HCT116 (cell line): ENCODE measurements around the gene PRRG4. TPM values are rescaled to one million over a fixed set of nuclear protein-coding genes. Genes with fewer than 3 reads are reported as not detected.

Source experiments
- ATAC-seq: fragments of 200-7000 bp; cut with Tn5 transposase; 2 replicates; pipeline ENCODE4 v1.9.1; 2020; ENCODE audit warnings: mild to moderate bottlenecking, moderate library complexity
- BruUV-seq: library from RNA; stranded (reverse); fragments of 400-500 nt; replicated peaks from 2 replicates; lab custom pipeline; 2021; lab: Mats Ljungman, UMichigan
- CTCF ChIA-PET: fragments of 300-600 bp; sonication (Branson Sonifier 250); formaldehyde crosslinking; loops from one replicate; lab custom pipeline; 2021; ENCODE audit warnings: antibody characterized with exemption; lab: Charles Lee
- POLR2A ChIA-PET: fragments of 300-600, 350-600 bp; sonication (Branson Sonifier 250); formaldehyde crosslinking; loops from one replicate; lab custom pipeline; 2021; ENCODE audit warnings: antibody characterized with exemption; lab: Charles Lee
- RAD21 ChIA-PET, 2 experiments: fragments of 300-600 bp; sonication (Branson Sonifier 250); formaldehyde crosslinking; loops; one replicate each; lab custom pipeline; 2023; ENCODE audit warnings: low total read pairs in 2 of 2; ENCODE audit not compliant: uncharacterized antibody in 2 of 2, unreplicated experiment in 2 of 2, low non-redundant PET in 1 of 2; lab: Charles Lee
- DNase-seq: peaks from one replicate; pipeline ENCODE4 v3.0.0-alpha.2; 2010; ENCODE audit warnings: low read depth, low spot score
- H2AFZ ChIP-seq: fragments of 200-600 bp; shearing (Covaris generic), sonication (generic); 2 replicates; pipeline ENCODE4 v1.6.1; 2017; ENCODE audit warnings: low read depth, mixed run types, mixed read lengths, antibody characterized with exemption, low read length; ENCODE audit not compliant: poor library complexity, severe bottlenecking
- H3K27ac ChIP-seq: 2 replicates; pipeline ENCODE4 v1.5.1; 2012; ENCODE audit warnings: low read depth, low read length
- H3K27me3 ChIP-seq: fragments of 200-600 bp; sonication (generic); 2 replicates; pipeline ENCODE4 v1.6.1; 2016; ENCODE audit warnings: mixed run types, low read length, mixed read lengths; ENCODE audit not compliant: insufficient read depth
- H3K36me3 ChIP-seq, 2 experiments: fragments of 200-500 bp in 1 of 2; fragments of 200-600 bp in 1 of 2; sonication (Bioruptor generic) in 1 of 2; sonication (generic) in 1 of 2; 2 replicates each; pipeline versions ENCODE4 v1.5.1 to v1.6.1; 2014 to 2016; ENCODE audit warnings: low read length in 2 of 2, inconsistent platforms in 1 of 2, mixed read lengths in 1 of 2, mixed run types in 1 of 2; ENCODE audit not compliant: insufficient read depth in 2 of 2, control insufficient read depth in 1 of 2
- H3K4me1 ChIP-seq, 2 experiments: fragments of 200-600 bp in 1 of 2; sonication (generic) in 1 of 2; 2 replicates each; pipeline versions ENCODE4 v1.5.1 to v1.6.1; 2012 to 2017; ENCODE audit warnings: low read length in 2 of 2, inconsistent platforms in 1 of 2, mild to moderate bottlenecking in 1 of 2, mixed read lengths in 1 of 2, mixed run types in 1 of 2, moderate library complexity in 1 of 2; ENCODE audit not compliant: insufficient read depth in 2 of 2, control insufficient read depth in 1 of 2
- H3K4me2 ChIP-seq: fragments of 200-600 bp; sonication (generic); 2 replicates; pipeline ENCODE4 v1.6.1; 2017; ENCODE audit warnings: mixed run types, low read length, mixed read lengths
- H3K4me3 ChIP-seq, 2 experiments: fragments of 200-600 bp in 1 of 2; sonication (generic) in 1 of 2; replicated peaks in 1 of 2; 2 replicates each; pipeline ENCODE4 v1.5.1; 2011 to 2016; ENCODE audit warnings: low read length in 2 of 2, control low read depth in 1 of 2, low read depth in 1 of 2, mild to moderate bottlenecking in 1 of 2, mixed read lengths in 1 of 2, mixed run types in 1 of 2
- H3K79me2 ChIP-seq: fragments of 200-600 bp; sonication (generic); 2 replicates; pipeline ENCODE4 v1.6.1; 2017; ENCODE audit warnings: mild to moderate bottlenecking, mixed run types, low read length, moderate library complexity, mixed read lengths; ENCODE audit not compliant: insufficient read depth
- H3K9ac ChIP-seq: fragments of 200-600 bp; sonication (generic); 2 replicates; pipeline ENCODE4 v1.6.1; 2016; ENCODE audit warnings: low read length, mixed read lengths
- H3K9me2 ChIP-seq: fragments of 200-600 bp; sonication (generic), shearing (Covaris generic); 2 replicates; pipeline ENCODE4 v1.6.1; 2017; ENCODE audit warnings: mixed run types, mild to moderate bottlenecking, moderate library complexity; ENCODE audit not compliant: insufficient read depth
- H3K9me3 ChIP-seq, 2 experiments: fragments of 200-500 bp in 1 of 2; fragments of 200-600 bp in 1 of 2; sonication (Bioruptor generic) in 1 of 2; sonication (generic) in 1 of 2; 2 replicates each; pipeline ENCODE4 v1.6.1; 2014 to 2017; ENCODE audit warnings: low read length in 2 of 2, mixed read lengths in 2 of 2, inconsistent platforms in 1 of 2, low read depth in 1 of 2, mild to moderate bottlenecking in 1 of 2, mixed run types in 1 of 2, moderate library complexity in 1 of 2; ENCODE audit not compliant: control insufficient read depth in 1 of 2, insufficient read depth in 1 of 2
- H4K20me1 ChIP-seq: fragments of 200-600 bp; sonication (generic), shearing (Covaris generic); 2 replicates; pipeline ENCODE4 v1.6.1; 2017; ENCODE audit warnings: mixed run types, mild to moderate bottlenecking, moderate library complexity; ENCODE audit not compliant: insufficient read depth
- CTCF ChIP-seq, 3 experiments: fragments of 200-600 bp in 1 of 3; sonication (generic) in 1 of 3; IDR thresholded peaks in 2 of 3; conservative IDR thresholded peaks in 1 of 3; 2 replicates each; pipeline ENCODE4 v1.5.1; 2012 to 2017; ENCODE audit warnings: low read depth in 2 of 3, low read length in 2 of 3, antibody characterized with exemption in 1 of 3, borderline replicate concordance in 1 of 3, control low read depth in 1 of 3, mild to moderate bottlenecking in 1 of 3, mixed read lengths in 1 of 3, mixed run types in 1 of 3, moderate library complexity in 1 of 3; ENCODE audit not compliant: insufficient read depth in 1 of 3
- RAD21 ChIP-seq: IDR thresholded peaks from 2 replicates; pipeline ENCODE4 v1.6.1; 2012; ENCODE audit warnings: low read depth, mild to moderate bottlenecking
- REST ChIP-seq: IDR thresholded peaks from 2 replicates; pipeline ENCODE4 v1.6.1; 2012; ENCODE audit warnings: low read depth
- SIN3A ChIP-seq: IDR thresholded peaks from 2 replicates; pipeline ENCODE4 v1.6.1; 2012; ENCODE audit warnings: low read depth
- ZFX ChIP-seq: fragments of 450-650 bp; IDR thresholded peaks from 2 replicates; pipeline ENCODE4 v1.6.1; 2017
- ZNF274 ChIP-seq: fragments of 200-500 bp; sonication (Bioruptor generic); IDR thresholded peaks from 2 replicates; pipeline ENCODE4 v1.6.1; 2014; ENCODE audit warnings: mild to moderate bottlenecking, low read depth, low read length, inconsistent platforms
- intact Hi-C: fragments of 100-400 bp; cut with micrococcal nuclease; formaldehyde crosslinking; loops from 2 replicates; pipeline ENCODE4 v1.10.0; 2022
- total RNA-seq: library from RNA; stranded (reverse); gene quantifications from one replicate; pipeline ENCODE4 v1.2.1, GENCODE V29; 2021; ENCODE audit not compliant: unreplicated experiment
- TF ChIP-seq, protein P1 (sequence below): IDR thresholded peaks from 2 replicates; pipeline ENCODE4 v1.6.1; 2012

PRRG4 gene
- total RNA-seq, 1 experiment from 2014 or later: 5.4 TPM

DNA sequence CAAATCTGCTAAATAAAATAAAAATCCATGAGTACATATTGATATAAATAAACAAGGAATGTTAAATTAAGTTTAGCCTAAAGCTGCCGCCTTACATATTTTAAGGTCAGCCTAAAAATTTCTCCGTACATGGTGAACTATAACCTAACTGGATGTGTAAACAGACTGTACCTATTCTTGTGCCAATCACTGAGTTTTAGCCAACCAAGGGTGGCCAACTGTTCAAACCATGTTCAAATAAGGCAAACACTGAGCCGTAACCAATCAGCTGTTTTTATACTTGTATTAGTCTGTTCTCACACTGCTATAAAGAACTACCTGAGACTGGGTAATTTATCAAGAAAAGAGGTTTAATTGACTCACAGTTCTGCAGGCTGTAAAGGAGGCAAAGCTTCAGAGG lies 54.3 kb downstream of the PRRG4 start (continued):
- TF ChIP-seq REST: no peak
- no peak for TF ChIP-seq SIN3A
- TF ChIP-seq ZFX: no peak
- TF ChIP-seq, protein P1, sequence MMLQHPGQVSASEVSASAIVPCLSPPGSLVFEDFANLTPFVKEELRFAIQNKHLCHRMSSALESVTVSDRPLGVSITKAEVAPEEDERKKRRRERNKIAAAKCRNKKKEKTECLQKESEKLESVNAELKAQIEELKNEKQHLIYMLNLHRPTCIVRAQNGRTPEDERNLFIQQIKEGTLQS: no peak

DNA sequence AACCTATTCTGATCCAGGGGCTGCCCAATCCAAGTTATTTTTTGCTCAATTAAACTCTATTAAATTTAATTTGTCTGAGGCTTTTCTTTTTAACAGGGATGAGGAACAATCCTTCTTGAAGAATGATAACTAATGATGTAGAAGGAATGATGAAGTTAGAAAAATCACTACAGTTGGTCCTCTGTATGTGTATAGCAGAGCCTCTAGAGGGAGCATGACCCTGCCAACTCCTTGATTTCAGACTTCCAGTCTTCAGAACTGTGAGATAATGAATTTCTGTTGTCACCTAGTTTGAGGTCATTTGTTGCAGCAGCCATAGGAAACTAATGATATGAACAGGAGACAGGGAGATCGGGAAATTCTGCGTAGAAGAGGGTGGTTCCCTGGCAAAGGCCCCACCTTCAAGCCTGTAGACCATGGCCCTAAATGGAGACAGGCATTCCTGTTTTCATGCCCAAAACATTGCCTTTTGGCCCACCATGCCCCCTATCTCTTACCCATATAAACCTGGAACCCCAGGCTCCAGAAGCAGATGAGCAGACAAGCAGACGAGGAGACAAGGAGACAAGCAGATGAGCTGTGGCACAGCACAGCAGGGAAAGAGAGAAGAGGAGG lies 55.1 kb downstream of the PRRG4 start:
- no peaks in the 10 kb centered on the region for H3K27me3 ChIP-seq
- no peaks in the 10 kb centered on the region for H3K36me3 ChIP-seq
- TF ChIP-seq RAD21 (peak; percentile 49; the same call in 1 of the 2 replicates), ZNF274 (no peak), CTCF (IDR thresholded peaks at IDR 0.05 in 2 of 3, conservative IDR thresholded peaks at IDR 0.05 in 1 of 3; ENCODE audit: borderline replicate concordance in 1 of 3, insufficient read depth in 1 of 3, low read depth in 2 of 3, low read length in 2 of 3) (peak; percentile 34 to 67 (median 62); a peak in 5 of 6 replicates)
- TF ChIP-seq, protein P1: no peak
- H3K9ac ChIP-seq: no peak overlapping the region
- no peak overlapping the region for H2AFZ ChIP-seq
- BruUV-seq: no TSS peak
- no peaks in the 10 kb centered on the region for H3K79me2 ChIP-seq
- no peak overlapping the region for H3K4me3 ChIP-seq
- peak; percentile 84 for ATAC-seq
- RAD21 ChIA-PET: no interaction called here
- no peak overlapping the region for H3K27ac ChIP-seq
- no peak overlapping the region for H3K4me2 ChIP-seq
- DNase-seq: no peak
- no peaks in the 10 kb centered on the region for H3K9me2 ChIP-seq
- intact Hi-C loops: loop anchor here (10.0 kb wide), 1 partner anchor 810 kb away; no protein-coding TSS in a partner anchor
- peaks cover 0 to 3% of the 10 kb centered on the region in 2 experiments; a peak in 1 of 4 replicates for H3K4me1 ChIP-seq
- CTCF ChIA-PET: interaction anchor here (1.1 to 1.5 kb wide), 2 partner anchors 9 to 44 kb away, joined by 3 to 4 read pairs; no protein-coding TSS in a partner anchor
- no peaks in the 10 kb centered on the region for H4K20me1 ChIP-seq
- no peaks in the 10 kb centered on the region for H3K9me3 ChIP-seq
- POLR2A ChIA-PET: no interaction called here
